ENCODE data around the gene KATNAL1. TPM values are rescaled to one million over a fixed set of nuclear protein-coding genes. Genes with fewer than 3 reads are reported as not detected.
A peak's percentile ranks its signal among the peaks of the same experiment; 100 is the strongest.

The KATNAL1 gene
- total RNA-seq, 1 donor from 2014 or later: 10.8 TPM

DNA sequence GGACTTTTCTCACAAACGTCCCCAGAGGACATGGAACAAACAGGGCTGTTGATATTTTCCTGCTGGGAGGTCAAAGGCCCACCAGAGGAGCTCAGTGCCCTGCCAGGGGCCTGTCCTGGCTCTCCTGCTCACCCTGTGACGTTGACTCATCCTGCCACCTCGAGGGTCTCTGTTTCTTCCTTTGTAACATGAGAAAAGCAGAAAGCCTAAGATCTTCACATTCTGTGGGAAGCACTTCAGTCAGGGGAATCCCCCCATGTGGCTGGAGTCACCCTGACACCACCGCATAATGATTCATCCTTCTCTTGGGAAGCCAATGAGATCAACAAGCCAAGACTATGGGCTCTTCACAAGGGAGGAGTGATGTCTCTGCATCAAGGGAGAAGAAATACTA, 147.9 kb downstream of the KATNAL1 start:
- Mint-ChIP-seq H3K9me3 (no peaks in the 10 kb centered on the region), H3K27ac (peak overlapping the region; percentile 75), H3K36me3 (ENCODE audit: low read depth) (no peaks in the 10 kb centered on the region), H3K4me1 (ENCODE audit: low read depth) (peaks cover 40% of the 10 kb centered on the region), H3K27me3 (ENCODE audit: low read depth) (peaks cover 4% of the 10 kb centered on the region), H3K4me3 (ENCODE audit: low read depth) (no peak overlapping the region)
- DNase-seq (ENCODE audit: low spot score): no peak
- intact Hi-C loops (cut with micrococcal nuclease): loop anchor here (1.0 to 5.0 kb wide), 2 partner anchors 11 to 42 kb away; no protein-coding TSS in a partner anchor

DNA sequence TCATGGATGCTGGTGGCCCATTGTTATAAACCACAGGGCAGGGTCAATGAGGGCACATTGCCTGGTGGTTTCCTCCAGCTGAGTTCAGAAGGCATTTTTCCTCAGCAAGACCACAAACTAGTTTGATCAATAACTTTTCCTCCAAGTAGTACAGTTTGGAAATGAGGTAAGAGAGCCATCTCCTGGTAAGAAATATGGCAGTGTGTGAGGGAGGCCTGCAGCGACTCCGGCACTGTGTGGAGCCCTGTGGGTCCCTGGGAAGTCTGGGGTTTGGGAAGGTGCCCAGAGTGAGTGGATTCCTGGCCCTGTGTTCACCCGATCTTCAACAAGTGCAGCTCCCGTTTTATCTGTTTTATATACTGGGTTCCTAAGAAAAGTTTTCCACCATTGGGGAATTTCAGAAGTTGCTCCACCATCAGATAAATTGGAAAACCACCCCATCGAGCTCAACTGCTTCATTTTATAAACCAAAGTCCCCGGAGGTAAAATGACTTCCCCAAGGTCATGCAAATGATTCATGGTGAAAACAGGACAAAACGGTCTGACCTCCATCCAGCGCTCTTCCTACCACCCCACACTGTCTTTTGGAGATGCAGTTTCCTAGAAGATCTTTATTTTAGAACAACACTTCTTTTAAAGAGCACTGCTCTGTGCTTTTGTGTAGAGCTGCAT, 148.4 kb downstream of the KATNAL1 start:
- Mint-ChIP-seq H3K36me3 (ENCODE audit: low read depth) (no peaks in the 10 kb centered on the region), H3K4me1 (ENCODE audit: low read depth) (peaks cover 37% of the 10 kb centered on the region), H3K27me3 (ENCODE audit: low read depth) (peaks cover 1% of the 10 kb centered on the region), H3K9me3 (no peaks in the 10 kb centered on the region), H3K27ac (peak overlapping the region; percentile 75), H3K4me3 (ENCODE audit: low read depth) (no peak overlapping the region)
- no peak for DNase-seq (ENCODE audit: low spot score)
- intact Hi-C loops (cut with micrococcal nuclease): loop anchor here (1.0 to 5.0 kb wide), 3 partner anchors 11 to 42 kb away; no protein-coding TSS in a partner anchor

DNA sequence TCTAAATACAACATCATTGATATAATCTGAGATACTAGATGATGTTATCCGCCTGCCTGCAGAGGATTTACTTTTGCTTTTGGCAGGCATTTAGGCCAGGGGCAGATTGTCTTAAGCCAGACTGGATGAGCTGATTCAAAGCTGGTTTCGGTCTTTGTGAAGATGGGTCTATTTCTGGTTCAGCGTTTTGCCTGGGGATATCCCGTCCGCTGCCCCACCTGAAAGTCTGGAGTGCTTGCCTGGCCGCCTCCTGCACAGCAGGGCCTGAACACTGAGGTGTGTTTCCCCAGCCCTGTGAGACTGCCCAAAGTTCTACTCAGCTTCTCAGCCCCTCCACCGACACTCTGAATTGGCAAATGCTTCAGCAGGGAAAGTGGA, 149.7 kb downstream of the KATNAL1 start:
- no peak overlapping the region for H3K4me3 Mint-ChIP-seq (ENCODE audit: low read depth)
- H3K4me1 Mint-ChIP-seq (ENCODE audit: low read depth): peaks cover 37% of the 10 kb centered on the region
- DNase-seq (ENCODE audit: low spot score): no peak
- H3K27me3 Mint-ChIP-seq (ENCODE audit: low read depth): no peaks in the 10 kb centered on the region
- no peak overlapping the region for H3K27ac Mint-ChIP-seq
- no peaks in the 10 kb centered on the region for H3K9me3 Mint-ChIP-seq
- intact Hi-C loops (cut with micrococcal nuclease): loop anchor here (5.0 kb wide), 1 partner anchor 40 kb away; no protein-coding TSS in a partner anchor
- H3K36me3 Mint-ChIP-seq (ENCODE audit: low read depth): no peaks in the 10 kb centered on the region

DNA sequence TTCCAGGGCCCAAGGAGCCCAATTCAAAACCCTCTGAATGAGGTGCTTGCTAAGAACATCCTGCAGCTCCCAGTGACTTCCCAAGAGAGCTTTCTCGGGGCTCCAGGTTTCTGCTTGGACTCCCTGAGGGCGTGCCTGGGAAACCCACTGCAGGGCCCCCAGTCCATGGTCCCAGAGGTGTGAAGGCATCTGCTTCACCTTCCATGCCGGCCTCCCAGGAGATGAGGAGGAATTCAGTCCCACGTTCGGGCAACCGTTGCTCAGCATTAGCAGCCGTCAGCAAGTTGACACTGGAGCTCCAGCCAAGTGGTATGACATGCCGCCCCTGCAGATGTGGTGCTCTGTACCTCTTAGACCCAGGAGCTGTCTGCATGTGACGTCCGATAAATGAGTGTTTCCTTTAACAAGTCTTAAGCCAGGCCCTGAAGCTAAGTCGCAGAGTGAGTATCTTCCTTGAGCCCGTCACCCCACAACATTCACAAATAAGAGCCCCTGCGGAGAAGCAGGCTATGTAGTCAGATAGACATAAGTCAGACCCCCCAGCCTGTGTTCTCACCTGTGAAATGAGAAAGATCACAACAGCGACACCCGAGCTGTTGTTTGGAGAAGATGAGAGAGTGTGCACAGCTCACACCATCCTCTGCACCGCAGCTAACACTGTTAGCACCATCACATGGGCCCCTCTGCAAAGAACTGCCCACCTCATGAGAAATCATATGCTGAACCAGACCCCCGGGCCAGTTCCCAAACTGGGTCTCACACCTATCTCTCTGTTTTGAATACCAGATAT, 150.3 kb downstream of the KATNAL1 start:
- Mint-ChIP-seq H3K4me1 (ENCODE audit: low read depth) (peaks cover 38% of the 10 kb centered on the region), H3K9me3 (no peaks in the 10 kb centered on the region), H3K27me3 (ENCODE audit: low read depth) (no peaks in the 10 kb centered on the region), H3K36me3 (ENCODE audit: low read depth) (no peaks in the 10 kb centered on the region), H3K27ac (no peak overlapping the region), H3K4me3 (ENCODE audit: low read depth) (no peak overlapping the region)
- intact Hi-C loops (cut with micrococcal nuclease): loop anchor here (5.0 kb wide), 1 partner anchor 40 kb away; no protein-coding TSS in a partner anchor
- DNase-seq (ENCODE audit: low spot score): no peak

DNA sequence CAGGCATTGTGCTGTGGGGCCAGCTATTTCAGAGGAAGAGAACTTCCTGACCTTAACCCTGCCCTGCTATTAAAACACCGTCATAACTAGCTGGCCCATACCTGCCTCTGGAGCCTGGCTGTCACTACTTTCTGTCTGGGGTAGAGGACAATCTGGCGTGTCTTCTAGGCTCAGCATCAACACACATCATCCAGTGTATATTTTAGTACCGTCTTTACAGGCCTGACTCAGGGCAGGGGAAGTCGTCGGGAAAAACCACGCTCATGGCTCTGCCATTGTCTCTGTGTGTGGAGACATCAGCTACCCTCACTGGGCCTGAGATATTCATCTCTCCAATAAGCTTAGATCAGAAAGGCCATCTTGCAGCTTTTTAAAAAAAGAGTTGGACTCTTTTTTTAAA, 151.1 kb downstream of the KATNAL1 start:
- no peak for DNase-seq (ENCODE audit: low spot score)
- intact Hi-C loops (cut with micrococcal nuclease): loop anchor here (5.0 kb wide), 1 partner anchor 39 kb away; no protein-coding TSS in a partner anchor
- Mint-ChIP-seq H3K4me1 (ENCODE audit: low read depth) (peaks cover 46% of the 10 kb centered on the region), H3K27me3 (ENCODE audit: low read depth) (no peaks in the 10 kb centered on the region), H3K4me3 (ENCODE audit: low read depth) (no peak overlapping the region), H3K36me3 (ENCODE audit: low read depth) (no peaks in the 10 kb centered on the region), H3K27ac (peak overlapping the region; percentile 64), H3K9me3 (no peaks in the 10 kb centered on the region)

DNA sequence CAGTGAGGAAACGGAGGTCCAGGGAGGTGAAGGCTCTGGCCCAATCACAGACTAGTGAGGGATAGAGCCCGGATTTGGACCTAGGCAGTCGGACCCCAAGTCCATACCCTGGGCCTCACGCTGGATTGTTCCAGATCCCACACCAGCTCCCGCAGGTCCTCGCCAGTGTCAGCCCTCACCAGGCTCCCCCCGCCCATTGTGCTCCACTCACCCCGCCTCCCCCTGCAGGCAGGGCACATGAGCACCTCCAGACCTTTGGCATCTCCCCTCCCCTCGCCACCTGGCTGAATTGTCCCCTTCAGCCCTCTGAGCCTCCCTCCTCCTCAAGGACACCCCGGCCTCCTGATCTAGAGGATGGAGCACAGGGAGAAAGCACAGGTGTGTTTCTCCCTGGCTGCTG, 152.4 kb downstream of the KATNAL1 start:
- DNase-seq (ENCODE audit: low spot score): no peak
- intact Hi-C loops (cut with micrococcal nuclease): loop anchor here (5.0 kb wide), 1 partner anchor 38 kb away; no protein-coding TSS in a partner anchor
- Mint-ChIP-seq H3K36me3 (ENCODE audit: low read depth) (no peaks in the 10 kb centered on the region), H3K9me3 (no peaks in the 10 kb centered on the region), H3K27ac (no peak overlapping the region), H3K27me3 (ENCODE audit: low read depth) (no peaks in the 10 kb centered on the region), H3K4me1 (ENCODE audit: low read depth) (peaks cover 50% of the 10 kb centered on the region), H3K4me3 (ENCODE audit: low read depth) (no peak overlapping the region)

DNA sequence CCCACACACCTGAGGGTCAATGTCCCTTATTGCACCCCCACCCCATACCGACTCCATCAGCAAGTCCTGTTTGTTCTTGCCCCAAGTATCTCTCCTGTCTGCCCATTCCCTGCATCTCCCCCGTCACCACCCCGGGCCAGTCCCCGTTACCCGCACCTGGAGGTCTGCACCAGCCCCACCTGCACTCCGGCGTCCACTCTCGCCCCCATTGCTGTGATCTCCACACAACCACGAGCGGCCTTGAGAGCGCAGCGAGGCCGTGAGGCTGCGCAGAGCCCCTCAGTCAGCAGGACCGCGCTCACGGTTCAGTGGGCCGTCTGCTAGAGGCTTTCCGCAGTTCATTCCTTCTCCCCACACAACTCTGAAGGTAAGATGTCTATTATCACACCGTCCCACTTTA, 152.8 kb downstream of the KATNAL1 start:
- intact Hi-C loops (cut with micrococcal nuclease): no loop called here
- no peaks in the 10 kb centered on the region for H3K9me3 Mint-ChIP-seq
- H3K27me3 Mint-ChIP-seq (ENCODE audit: low read depth): no peaks in the 10 kb centered on the region
- no peak overlapping the region for H3K27ac Mint-ChIP-seq
- no peaks in the 10 kb centered on the region for H3K36me3 Mint-ChIP-seq (ENCODE audit: low read depth)
- no peak overlapping the region for H3K4me3 Mint-ChIP-seq (ENCODE audit: low read depth)
- no peak for DNase-seq (ENCODE audit: low spot score)
- H3K4me1 Mint-ChIP-seq (ENCODE audit: low read depth): peaks cover 51% of the 10 kb centered on the region

DNA sequence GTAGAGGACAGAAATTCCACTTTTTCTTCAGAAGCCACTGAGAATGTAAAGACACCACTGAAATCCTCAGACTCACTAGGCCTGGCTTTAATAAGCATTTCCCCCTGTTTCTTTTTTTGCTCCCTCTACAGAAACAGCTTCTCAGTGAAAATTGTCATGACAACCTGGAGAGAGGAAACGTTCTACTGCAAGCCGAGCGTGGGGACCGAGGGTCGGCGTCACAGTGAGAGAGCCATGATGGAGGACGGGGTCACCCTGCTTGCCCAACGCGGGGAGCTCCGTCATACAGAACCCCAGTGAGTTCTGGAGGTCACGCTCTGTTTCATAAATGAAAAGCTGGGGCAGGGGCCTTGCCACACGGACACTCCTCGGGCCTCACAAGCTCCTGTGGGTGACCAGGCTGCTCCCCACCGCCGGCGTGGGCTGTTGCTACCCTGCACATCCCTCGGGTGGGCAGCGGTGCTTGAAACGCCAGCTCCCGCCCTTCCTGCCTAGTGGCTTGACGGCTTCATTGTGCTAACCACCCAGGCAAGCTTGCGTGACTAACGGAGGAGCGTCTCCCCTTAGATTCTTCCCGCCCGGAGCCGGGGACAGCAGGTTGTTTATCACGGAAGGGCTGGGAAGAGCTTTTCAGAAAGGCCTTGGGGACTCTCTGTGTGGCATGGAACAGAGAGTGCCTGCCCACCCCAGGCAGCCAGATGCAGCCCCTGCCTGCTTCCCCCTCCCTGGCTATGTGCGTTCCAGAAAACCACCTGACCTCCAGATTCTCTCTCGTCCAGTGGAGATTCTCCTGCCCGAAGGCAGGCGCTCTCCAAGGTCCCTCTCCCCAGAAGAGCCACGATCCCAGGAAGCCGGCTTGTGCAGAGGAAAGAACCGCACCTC, 153.6 kb downstream of the KATNAL1 start:
- Mint-ChIP-seq H3K27ac (no peak overlapping the region), H3K36me3 (ENCODE audit: low read depth) (no peaks in the 10 kb centered on the region), H3K9me3 (no peaks in the 10 kb centered on the region), H3K4me3 (ENCODE audit: low read depth) (no peak overlapping the region), H3K27me3 (ENCODE audit: low read depth) (no peaks in the 10 kb centered on the region), H3K4me1 (ENCODE audit: low read depth) (peaks cover 50% of the 10 kb centered on the region)
- intact Hi-C loops (cut with micrococcal nuclease): no loop called here
- no peak for DNase-seq (ENCODE audit: low spot score)

Other genes with a start within 250 kb of the KATNAL1 start
- gene UBE2L5, start 114.9 kb upstream of the KATNAL1 start, total RNA-seq: not detected in 2 replicates
- 594 and 603 TPM in 2 replicates for gene HMGB1, start 158.4 kb upstream of the KATNAL1 start, total RNA-seq

Measured in activated T-helper 2 cell treated with anti-CD3 and anti-CD28 coated beads, Interferon-gamma antibody, Interleukin-2, Interleukin-4, amounts not matched to agents 10 μg/mL and 5 μg/mL and 100 μg/mL, durations not matched to agents 14 hours and 24 hours and 36 hours (primary cell).